Measurements from ENCODE around the gene GPR171. TPM values are rescaled to one million over a fixed set of nuclear protein-coding genes. Genes with fewer than 3 reads are reported as not detected.

The GPR171 gene
- total and polyA plus RNA-seq, 2 donors (not counting 1 experiment from before 2014, with no cell fraction given) = 0.75 to 1.1 TPM

GRCh38 chr3:151225040-151225975 lies 22.3 kb upstream of the GPR171 start:
- Histone ChIP-seq H3K9me3 (ENCODE audit: control extremely low read depth in 1 of 3, control insufficient read depth in 2 of 3, insufficient read depth in 1 of 3, low read length in 2 of 3) (peaks cover 0 to 8% (median 0%) of the 10 kb centered on the region in 3 donors), H3K4me2 (replicated peaks; ENCODE audit: low read depth, low read length, poor library complexity, severe bottlenecking) (no peak overlapping the region), H3K27ac (ENCODE audit: low read length in 2 of 2) (no peak overlapping the region), H3K27me3 (replicated peaks in 1 of 4; ENCODE audit: control extremely low read depth in 1 of 4, control insufficient read depth in 3 of 4, insufficient read depth in 4 of 4, low read length in 3 of 4) (no peaks in the 10 kb centered on the region), H3K4me3 (ENCODE audit: control extremely low read depth in 1 of 5, extremely low read depth in 1 of 5, insufficient read depth in 1 of 5, low read depth in 2 of 5, low read length in 4 of 5) (no peak overlapping the region), H3K36me3 (replicated peaks in 1 of 2; ENCODE audit: control extremely low read depth in 1 of 2, control insufficient read depth in 1 of 2, extremely low read depth in 1 of 2, insufficient read depth in 2 of 2, low read length in 1 of 2) (peaks cover 0 to 5% of the 10 kb centered on the region in 2 experiments), H3K9ac (ENCODE audit: low read length) (no peak overlapping the region), H3K79me2 (ENCODE audit: control insufficient read depth, insufficient read depth, low read length) (peaks cover 11% of the 10 kb centered on the region), H3K4me1 (ENCODE audit: control insufficient read depth in 2 of 2, insufficient read depth in 2 of 2, low read length in 2 of 2) (peaks cover 25 to 29% of the 10 kb centered on the region in 2 donors), H2AFZ (ENCODE audit: insufficient read depth, low read depth, low read length, poor library complexity, severe bottlenecking) (no peak overlapping the region), H4K20me1 (ENCODE audit: control insufficient read depth, insufficient read depth, low read length, poor library complexity, severe bottlenecking) (no peaks in the 10 kb centered on the region)
- ATAC-seq (ENCODE audit: low read depth) (no peak), DNase-seq (no peak)
- TF ChIP-seq, protein P1, sequence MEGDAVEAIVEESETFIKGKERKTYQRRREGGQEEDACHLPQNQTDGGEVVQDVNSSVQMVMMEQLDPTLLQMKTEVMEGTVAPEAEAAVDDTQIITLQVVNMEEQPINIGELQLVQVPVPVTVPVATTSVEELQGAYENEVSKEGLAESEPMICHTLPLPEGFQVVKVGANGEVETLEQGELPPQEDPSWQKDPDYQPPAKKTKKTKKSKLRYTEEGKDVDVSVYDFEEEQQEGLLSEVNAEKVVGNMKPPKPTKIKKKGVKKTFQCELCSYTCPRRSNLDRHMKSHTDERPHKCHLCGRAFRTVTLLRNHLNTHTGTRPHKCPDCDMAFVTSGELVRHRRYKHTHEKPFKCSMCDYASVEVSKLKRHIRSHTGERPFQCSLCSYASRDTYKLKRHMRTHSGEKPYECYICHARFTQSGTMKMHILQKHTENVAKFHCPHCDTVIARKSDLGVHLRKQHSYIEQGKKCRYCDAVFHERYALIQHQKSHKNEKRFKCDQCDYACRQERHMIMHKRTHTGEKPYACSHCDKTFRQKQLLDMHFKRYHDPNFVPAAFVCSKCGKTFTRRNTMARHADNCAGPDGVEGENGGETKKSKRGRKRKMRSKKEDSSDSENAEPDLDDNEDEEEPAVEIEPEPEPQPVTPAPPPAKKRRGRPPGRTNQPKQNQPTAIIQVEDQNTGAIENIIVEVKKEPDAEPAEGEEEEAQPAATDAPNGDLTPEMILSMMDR (IDR thresholded peaks at IDR 0.05) = no peak
- no peak for TF ChIP-seq EZH2 (IDR thresholded peaks at IDR 0.05; ENCODE audit: borderline replicate concordance, insufficient read depth, low read depth, low read length, poor library complexity, severe bottlenecking)
- intact Hi-C loops (cut with micrococcal nuclease) = no loop called here
- Mint-ChIP-seq H3K27ac (no peak overlapping the region), H3K4me1 (peaks cover 22% of the 10 kb centered on the region), H3K9me3 (ENCODE audit: insufficient read depth) (peaks cover 3% of the 10 kb centered on the region), H3K4me3 (no peak overlapping the region), H3K27me3 (no peaks in the 10 kb centered on the region)
- ChIA-PET POLR2A (no interaction called here), CTCF (interaction anchor here (0.6 to 12.2 kb wide), 12 partner anchors 14 to 642 kb away, joined by 3 to 460 read pairs (median 4); partner anchors contain the start of gene P2RY14)
- WGBS (ENCODE audit: insufficient coverage) = 88% methylated on average over 8 of the region's 9 CpGs
